HG02678 (cell line): ENCODE data around the gene WDR93.
"Not testable (repeated sequence)": the region's sequence is repeated elsewhere in the genome, so short reads cannot be mapped to it uniquely, and the experiment has no call there.

Experiments
- ATAC-seq: cut with Tn5 transposase; IDR thresholded peaks from one replicate; pipeline ENCODE4 v1.9.1; 2021; ENCODE audit warnings: mild to moderate bottlenecking, moderate library complexity; ENCODE audit not compliant: unreplicated experiment

WDR93 gene

DNA sequence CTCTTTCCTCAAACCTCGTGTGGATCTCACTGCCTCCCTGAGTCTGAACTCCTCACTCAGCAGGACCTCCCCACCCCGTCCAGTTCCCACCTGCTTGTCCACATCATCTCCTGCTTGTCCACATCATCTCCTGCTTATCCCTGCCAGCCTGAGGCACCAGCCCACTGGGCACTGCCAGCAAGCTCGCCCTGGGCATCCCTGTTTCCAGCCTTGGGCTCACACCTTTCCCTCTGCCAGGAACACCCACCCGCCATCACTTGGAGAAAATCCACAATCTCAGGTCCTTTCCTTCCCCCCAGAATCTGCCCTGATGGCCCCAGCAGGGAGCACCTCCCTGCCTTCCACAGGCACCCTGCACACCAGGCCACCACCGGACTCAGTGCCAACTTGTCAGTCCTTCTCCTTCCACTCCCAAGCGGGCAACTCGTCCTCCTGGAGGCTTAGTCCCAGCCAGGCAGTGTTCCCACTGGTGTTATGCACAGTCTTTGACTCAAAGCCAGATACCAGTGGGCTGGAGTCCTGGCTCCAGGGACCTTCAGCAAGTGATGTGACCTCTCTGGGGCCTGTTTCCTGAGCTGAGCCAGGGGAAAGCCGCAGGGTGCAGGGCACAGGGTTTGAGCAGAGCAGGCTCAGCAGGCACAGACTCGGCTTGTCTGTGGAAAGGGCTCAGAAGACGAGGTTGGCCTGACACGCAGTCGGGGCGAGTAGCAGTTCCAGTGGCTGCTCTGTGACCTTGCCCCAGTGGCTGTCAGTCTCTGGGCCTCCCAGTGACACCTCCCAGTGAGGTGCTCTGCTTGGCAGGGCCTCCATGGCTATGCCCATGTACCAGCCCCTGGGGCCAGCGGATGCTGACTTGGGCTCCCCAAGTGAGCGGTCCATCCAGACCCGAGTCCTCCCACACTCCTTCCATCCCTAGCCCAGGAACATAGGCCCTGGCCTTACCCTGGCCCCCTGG, 76.0 kb downstream of the WDR93 start:
- ATAC-seq = no peak

DNA sequence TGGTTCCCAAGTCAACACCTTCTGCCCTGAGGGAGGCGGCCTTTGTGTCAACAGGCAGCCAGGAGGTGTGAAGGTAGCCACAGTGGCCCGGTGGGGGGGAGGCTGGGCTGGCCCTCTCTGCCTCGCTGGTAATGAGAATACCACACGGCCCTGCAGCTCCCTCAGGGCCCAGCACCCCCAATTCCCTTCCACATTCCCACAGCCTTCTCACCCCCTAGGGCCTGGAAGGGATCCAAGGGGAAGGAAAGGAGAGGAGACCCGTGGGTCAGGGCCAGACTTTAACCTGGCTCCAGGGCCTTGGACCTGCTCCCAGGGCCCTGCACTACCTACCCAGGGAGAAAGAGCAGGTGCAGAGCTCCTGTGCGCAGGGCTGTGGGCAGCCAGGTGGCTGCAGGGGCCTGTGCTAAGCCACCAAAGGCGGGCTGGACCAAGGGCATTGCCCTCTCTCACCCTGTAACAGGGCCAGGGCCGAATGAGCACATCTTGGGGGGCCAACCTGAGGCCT, 76.9 kb downstream of the WDR93 start:
- ATAC-seq = no peak

DNA sequence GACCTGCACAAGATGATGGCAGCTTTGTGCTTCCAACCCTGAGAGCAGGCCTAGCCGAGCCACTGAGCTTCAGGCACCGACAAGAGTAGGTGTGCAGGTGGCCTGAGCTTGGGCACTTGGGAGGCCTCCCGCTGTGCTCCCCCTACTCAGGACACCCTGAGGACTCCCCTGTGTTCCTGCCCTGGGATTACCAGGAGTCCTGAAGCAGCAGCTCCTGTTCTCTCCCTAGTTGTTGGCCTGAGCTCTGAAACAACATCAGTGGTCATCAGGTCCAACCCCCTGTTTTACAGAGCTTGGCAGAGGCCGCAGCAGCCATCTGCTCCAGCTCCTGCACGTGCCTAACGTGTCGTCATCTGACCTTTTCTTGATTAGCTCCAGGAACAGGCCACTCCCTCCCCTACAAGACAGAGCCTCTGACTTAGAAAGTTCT, 77.5 kb downstream of the WDR93 start:
- ATAC-seq = no peak

DNA sequence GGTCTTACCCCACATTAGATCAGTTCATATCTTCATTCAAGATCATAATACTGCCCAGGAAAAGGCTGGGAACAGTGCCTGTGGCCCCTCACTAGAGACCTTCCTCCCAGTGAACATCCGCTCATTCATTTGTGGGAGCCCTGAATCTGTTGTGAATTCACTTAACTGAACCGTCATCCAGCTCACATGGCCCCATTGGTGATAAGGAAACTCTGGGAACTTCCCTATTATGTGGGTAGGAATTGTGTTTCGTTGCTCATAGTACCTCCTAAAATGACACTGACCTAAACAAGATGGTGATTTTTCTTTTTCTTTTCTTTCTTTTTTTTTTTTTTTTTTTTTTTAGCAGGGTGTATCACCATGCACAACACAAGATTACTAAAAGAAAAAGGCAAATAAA, 78.8 kb downstream of the WDR93 start:
- ATAC-seq = no peak

DNA sequence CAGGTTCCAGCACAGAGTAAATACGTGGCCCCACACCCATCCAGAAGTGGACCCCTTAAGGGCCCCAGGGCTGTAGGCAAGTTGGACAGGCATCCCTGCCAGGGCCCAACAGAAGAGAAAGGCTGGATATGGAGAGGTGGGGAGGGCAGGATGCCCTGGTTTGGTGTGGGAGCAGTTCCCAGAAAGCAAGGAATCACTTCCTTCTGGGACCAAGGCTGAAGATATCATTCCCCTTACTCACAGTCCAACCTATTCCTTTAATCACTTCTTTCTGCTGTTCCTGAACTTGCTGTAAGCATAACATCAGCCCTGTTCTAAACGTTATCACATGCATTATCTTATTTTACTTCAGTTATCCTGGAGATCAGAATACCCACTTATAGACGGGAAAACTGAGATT, 79.4 kb downstream of the WDR93 start:
- ATAC-seq = no peak

DNA sequence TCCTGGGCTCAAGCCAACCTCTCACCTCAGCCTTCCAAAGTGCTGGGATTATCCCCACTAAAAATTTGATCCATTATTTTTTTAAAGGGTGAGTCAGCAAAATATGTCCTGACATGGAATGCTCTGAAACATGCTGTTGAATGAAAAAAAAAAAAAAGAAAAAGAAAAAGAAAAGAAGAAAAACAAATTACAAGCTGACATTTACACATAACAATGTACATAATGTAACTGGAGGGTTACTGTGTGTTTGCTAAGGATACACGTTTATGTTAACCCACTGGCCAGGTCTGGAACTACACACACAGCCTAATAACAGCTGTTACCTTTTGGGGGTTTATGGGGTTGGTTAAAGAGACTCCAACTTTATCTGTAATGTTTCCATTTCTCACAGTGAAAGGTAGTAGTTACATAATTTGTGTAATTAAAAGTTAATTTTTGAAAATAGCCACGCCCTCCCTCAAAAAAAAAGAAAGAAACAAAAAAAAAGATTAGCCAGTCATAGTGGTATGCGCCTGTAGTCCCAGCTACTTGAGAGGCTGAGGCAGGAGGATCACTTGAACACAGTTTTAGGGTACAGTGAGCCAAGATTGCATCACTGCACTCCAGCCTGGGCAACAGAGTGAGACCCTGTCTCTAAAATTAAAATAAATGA, 82.4 kb downstream of the WDR93 start:
- ATAC-seq = no peak

DNA sequence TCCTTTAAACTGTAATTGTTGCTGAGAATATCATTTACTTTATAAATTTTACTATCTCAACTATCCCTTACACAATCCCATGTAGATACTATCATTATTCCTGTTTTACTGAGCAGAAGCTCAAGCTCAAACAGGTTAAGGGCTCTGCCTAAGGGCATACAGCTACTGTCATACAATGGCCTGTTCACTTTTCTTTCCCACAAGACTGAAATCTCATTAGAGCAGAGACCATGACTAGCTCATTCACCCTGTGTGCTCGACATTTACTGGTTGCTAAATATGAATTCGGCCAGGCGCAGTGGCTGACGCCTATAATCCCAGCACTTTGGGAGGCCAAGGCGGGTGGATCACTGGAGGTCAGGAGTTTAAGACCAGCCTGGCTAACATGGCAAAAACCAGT, 83.9 kb downstream of the WDR93 start:
- ATAC-seq = no peak

DNA sequence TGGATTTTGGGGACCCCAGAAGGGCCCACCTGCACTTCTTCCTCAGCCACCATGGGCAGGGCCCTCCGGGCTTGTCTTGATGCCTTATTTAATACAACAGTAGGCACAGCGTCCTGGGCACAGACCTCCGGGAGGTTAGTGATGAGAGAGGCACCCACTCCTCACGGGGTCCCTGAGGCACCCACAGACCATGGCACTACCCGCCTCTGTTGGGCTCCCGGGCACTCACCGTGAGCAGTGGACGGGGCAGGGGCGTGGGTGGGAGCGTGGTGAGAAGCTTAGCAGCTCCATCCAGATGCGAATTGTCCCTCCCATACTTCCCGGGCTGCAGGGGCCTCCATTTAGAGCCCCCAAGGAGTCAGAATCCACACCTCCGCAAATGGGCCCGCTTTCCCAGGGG, 85.2 kb downstream of the WDR93 start:
- no peak for ATAC-seq

DNA sequence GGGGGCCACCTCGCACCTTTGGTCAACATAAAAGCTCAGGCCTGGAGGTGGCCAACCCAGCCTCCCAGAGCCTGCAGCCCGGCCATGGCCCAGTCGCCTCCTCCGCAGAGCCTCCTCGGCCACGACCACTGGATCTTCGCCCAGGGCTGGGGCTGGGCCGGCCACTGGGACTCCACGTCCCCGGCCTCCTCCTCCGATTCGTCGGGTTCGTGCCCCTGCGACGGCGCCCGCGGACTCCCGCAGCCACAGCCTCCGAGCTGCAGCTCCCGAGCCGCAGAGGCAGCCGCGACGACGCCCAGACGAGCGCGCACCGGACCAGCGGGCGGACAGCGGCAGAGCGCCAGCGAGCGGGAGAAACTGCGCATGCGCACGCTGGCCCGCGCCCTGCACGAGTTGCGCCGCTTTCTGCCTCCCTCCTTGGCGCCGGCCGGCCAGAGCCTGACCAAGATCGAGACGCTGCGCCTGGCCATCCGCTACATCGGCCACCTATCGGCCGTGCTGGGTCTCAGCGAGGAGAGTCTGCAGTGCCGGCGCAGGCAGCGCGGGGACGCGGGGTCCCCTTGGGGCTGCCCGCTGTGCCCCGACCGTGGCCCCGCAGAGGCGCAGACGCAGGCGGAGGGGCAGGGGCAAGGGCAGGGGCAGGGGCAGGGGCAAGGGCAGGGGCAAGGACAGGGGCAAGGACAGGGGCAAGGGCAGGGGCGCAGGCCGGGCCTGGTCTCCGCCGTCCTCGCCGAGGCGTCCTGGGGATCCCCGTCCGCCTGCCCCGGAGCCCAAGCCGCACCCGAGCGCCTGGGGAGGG, 85.9 kb downstream of the WDR93 start, which contains the start of gene MESP2:
Gene MESP2 (plus strand): TSS at position 59 of the 799 bp plus-strand sequence. CDS start 26 bp downstream, at position 85.
- peak; percentile 68 for ATAC-seq

DNA sequence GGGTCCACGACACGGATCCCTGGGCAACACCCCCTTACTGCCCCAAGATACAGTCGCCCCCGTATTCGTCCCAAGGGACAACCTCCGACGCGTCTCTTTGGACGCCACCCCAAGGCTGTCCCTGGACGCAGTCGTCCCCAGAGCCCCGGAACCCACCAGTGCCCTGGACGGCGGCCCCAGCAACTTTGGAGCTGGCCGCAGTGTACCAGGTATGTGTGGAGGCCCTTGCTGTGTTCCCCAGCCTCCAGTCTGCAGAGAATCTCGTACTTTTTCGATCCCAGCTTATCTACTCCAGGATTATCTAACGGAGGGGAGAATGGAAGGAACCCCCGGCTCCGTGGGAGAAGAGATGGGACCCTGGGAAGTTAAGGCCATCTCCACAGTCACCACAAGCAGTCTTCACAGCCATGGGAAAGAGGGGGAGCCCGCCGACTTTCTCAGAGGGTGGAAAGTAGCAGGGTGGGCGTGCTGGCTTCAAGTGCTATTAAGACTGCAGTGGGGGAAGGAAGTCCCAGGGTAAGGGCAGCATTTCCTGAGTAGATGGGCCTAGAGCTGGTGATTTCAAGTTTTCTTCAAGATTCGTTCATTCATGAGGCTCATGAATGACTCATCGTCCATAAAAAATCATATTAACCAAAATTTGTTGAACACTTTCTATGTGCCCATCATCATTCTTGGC, 86.6 kb downstream of the WDR93 start:
- ATAC-seq = no peak

DNA sequence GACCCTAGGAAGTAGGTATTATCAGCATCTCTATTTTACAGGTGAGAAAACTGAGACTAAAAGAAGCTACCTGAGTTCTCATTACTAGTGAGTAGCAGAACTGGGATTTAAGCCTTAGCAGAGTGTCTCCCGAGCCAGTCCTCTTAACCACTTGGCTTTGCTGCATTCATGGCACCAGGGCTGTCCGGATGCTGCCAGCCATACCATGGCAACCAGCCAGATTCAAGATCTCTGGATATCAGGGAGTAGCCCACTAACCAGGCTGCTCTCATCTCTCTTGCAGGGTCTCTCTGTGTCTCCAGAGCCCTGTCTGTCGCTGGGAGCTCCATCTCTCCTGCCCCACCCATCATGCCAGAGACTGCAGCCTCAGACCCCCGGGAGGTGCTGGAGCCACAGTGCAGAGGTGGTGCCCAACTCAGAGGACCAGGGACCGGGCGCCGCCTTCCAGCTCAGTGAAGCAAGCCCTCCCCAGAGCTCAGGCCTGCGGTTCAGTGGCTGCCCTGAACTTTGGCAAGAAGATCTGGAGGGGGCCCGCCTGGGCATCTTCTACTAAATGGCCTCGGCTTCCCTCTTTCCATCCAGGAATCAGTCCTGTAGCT, 87.3 kb downstream of the WDR93 start:
- ATAC-seq = no peak

DNA sequence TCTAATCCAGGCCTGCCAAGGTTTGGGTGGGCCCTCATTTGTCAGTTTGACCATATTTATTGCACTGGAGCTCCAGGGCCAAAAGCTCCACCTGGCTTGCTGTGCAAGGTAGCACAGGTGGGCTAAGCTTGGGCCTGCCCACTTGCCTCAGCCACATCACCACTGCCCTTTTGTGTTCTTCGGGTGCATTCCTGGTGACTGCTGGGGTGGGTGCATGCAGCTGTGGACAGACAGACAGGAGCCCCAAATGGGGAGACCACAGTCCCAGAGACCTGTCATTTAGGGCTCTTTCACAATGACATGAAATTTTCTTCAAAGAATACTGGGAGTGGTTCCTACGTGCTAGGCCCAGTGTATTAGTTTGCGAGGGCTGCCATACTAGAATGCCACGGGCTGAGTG, 88.2 kb downstream of the WDR93 start:
- ATAC-seq = no peak

DNA sequence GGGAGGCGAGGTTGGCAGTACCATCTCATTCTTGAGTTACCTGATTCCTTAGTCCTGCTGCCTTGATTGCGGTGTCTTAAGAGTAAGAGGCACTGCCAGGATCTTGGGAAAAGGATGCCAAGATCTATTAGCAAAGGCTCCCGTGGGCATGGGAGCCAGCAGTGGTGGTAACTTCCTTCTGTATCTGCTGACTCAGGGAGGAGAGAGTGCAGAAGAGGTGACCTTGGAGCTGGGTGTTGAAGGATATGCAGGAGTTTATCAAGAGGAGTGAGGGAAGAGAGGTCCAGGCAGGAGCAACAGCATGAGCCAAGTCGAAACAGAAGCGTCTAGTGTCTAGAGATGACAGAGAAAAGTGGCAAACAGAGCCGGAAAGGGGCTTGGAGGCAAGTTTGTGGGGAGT, 90.0 kb downstream of the WDR93 start:
- no peak for ATAC-seq

DNA sequence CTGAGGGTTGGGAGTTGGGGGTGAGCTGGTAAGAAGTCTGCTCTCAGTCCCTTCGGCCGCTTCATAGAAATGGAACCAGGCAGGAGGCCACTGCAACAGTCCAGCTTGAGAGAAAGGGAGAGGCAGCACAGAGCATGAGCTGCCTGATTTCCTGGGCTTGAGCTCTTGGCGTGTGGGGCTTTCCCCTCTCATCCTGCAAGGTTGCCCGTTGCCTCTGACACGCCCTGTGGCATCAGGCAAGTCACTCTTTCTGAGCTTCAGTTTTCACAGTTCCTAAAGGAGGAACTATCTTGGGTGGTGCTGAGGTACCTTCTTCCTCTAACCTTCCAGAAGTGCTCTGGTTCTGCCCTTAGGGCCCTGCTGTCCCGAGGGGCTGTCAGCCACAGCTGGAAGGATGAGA, 90.4 kb downstream of the WDR93 start:
- ATAC-seq = no peak

DNA sequence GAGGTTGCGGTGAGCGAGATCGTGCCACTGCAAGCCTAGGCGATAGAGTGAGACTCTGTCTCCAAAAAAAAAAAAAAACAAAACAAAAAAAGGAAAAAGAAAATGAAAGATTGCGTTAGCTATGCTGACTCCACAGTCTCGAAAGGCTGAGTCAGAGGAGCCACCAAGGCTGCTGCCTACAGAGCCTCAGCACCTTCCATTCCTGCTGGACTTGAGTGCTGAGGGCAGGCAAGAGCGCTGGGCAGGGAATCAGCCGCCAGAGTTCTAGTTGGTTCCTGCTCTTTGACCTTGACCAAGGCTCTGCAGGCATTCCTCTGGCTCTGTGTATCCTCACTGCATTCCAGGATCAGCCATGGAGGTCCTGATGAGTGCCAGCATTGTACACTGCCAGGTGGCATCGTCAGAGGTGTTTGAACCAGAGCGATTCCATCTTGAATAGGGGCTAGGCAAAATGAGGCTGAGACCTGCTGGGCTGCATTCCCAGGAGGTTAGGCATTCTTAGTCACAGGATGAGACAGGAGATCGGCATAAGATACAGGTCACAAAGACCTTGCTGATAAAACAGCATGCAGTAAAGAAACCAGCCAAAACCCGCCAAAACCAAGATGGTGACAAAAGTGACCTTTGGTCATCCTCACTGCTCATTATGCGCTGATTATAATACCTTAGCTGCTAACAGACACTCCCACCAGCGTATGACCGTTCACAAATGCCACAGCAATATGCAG, 91.4 kb downstream of the WDR93 start:
- ATAC-seq = no peak

DNA sequence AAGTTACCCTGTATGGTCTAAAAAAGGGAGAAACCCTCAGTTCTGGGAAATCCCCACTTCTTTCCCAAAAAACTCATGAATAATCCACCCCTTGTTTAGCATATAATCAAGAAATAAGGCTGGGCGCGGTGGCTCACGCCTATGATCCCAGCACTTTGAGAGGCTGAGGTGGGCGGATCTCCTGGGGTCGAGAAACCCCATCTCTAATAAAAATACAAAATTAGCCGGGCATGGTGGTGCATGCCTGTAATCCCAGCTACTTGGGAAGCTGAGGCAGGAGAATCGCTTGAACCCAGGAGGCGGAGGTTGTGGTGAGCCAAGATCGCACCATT, 92.0 kb downstream of the WDR93 start:
- not testable (repeated sequence) for ATAC-seq

DNA sequence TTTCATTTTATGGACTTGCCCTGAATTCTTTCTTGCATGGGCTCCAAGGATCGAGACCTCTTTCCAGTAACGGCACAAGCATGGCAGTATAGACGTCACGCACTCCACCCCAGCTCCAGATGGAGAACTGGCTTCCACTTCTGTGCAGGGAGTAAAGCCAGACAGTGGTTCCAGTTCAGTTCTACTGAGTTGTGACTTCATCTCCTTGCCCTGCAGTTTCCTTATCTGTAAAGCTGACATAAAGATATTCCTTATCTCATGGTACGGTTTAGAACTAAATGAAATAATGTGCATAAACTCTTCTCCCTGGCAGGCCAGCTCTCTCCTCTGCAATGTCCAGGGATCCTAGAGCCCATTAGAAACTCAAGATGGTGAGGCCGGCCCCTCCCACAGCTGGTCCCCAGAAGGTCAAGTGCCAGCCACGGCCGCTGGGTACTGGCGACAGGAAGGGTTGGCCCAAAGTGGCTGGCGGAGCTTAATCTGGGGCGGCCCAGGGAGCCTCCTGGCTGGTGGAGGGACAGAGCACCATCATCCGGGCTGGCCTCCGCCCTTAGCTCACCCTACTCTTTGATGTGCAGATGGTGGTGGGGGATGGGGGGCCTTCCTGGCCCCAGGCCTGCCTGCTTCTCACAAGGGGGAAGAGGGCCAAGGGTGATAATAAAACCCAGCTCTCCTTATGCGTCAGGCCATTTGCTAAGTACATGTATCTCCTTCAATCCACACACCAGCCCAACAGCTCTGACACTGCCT, 92.7 kb downstream of the WDR93 start:
- no peak for ATAC-seq

DNA sequence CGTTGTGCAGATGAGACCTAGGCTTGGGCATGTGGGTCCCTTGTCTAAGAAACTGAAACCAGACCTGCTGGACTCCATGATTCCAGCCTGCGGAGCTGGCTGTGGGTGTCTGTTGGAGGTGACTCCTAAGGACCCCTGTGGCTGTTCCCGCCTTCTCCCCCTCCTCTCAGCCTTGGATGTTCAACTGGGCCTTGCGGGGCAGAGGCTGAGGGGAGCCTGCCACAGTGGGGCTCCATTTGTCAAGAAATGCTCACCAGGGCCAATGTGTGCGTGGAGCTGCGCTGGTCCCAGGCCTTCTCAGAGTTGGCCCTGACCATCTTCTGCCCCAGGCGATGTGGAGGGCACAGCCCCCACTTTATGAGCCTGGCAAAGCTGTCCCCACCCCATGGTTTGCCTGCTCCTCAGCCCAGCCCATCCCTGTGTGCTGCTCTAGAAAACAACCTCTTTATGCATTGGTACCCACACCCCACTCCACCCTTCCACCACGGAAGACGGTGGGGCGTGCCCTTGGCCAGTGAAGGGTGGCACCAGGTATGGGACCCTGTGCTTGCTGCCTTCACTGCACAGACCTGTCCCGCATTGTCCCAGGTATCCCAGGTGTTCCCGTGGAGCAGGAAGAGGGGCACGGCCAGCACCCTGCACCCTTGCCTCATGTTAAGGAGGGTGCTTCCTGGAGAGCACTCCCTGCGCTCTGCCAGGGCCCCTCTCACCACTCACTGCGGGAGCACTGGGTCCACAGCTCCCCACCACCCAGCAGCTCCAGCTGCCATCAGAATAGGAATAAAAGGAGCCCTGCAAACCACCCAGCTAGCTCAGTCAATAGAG, 93.5 kb downstream of the WDR93 start:
- no peak for ATAC-seq
